Neural cell (in vitro differentiated cells): Measurements from ENCODE around the gene DNAH1. TPM values are rescaled to one million over a fixed set of nuclear protein-coding genes. Genes with fewer than 3 reads are reported as not detected.

Experiments used
- H2AFZ ChIP-seq: fragments of 200-600, 300-800 bp; sonication (generic), shearing (Covaris generic); 2 replicates; pipeline ENCODE4 v1.6.0; 2014; ENCODE audit warnings: low read depth, mild to moderate bottlenecking, antibody characterized with exemption, low read length, moderate library complexity
- H3F3A ChIP-seq: fragments of 200-600 bp; shearing (Covaris generic); 2 replicates; pipeline ENCODE4 v1.6.1; 2016; ENCODE audit warnings: mild to moderate bottlenecking, moderate library complexity, mixed read lengths, antibody characterized with exemption, low read length; ENCODE audit not compliant: insufficient read depth, poor library complexity, severe bottlenecking
- H3K27ac ChIP-seq: fragments of 200-600, 300-800 bp; sonication (generic), shearing (Covaris generic); 2 replicates; pipeline ENCODE4 v1.5.1; 2014; ENCODE audit warnings: mild to moderate bottlenecking, low read length, moderate library complexity
- H3K27me3 ChIP-seq: fragments of 300-800, 200-600 bp; sonication (generic), shearing (Covaris generic); 2 replicates; pipeline ENCODE4 v1.6.0; 2014; ENCODE audit warnings: mild to moderate bottlenecking, low read depth, low read length, moderate library complexity; ENCODE audit not compliant: insufficient read depth
- H3K36me3 ChIP-seq: fragments of 300-800, 200-600 bp; sonication (generic), shearing (Covaris generic); 2 replicates; pipeline ENCODE4 v1.5.1; 2014; ENCODE audit warnings: mild to moderate bottlenecking, antibody characterized with exemption, low read length, moderate library complexity; ENCODE audit not compliant: insufficient read depth
- H3K4me2 ChIP-seq: fragments of 300-800, 200-600 bp; sonication (generic), shearing (Covaris generic); 2 replicates; pipeline ENCODE4 v1.6.0; 2014; ENCODE audit warnings: mild to moderate bottlenecking, low read length
- H3K4me3 ChIP-seq: fragments of 300-800, 200-600 bp; sonication (generic), shearing (Covaris generic); 2 replicates; pipeline ENCODE4 v1.5.1; 2014; ENCODE audit warnings: mild to moderate bottlenecking, low read length, moderate library complexity
- H3K79me2 ChIP-seq: fragments of 200-600 bp; shearing (Covaris generic); replicated peaks from 2 replicates; pipeline ENCODE4 v1.6.0; 2014; ENCODE audit warnings: mild to moderate bottlenecking, low read length, moderate library complexity; ENCODE audit not compliant: insufficient read depth
- H3K9ac ChIP-seq: fragments of 300-800, 200-600 bp; sonication (generic), shearing (Covaris generic); 2 replicates; pipeline ENCODE4 v1.6.1; 2016; ENCODE audit warnings: mild to moderate bottlenecking, low read length, mixed read lengths
- H3K9me2 ChIP-seq: fragments of 200-600 bp; shearing (Covaris generic); 2 replicates; pipeline ENCODE4 v1.6.1; 2016; ENCODE audit warnings: mild to moderate bottlenecking, low read length, mixed read lengths; ENCODE audit not compliant: insufficient read depth
- H3K9me3 ChIP-seq: fragments of 200-600, 300-800 bp; sonication (generic), shearing (Covaris generic); 2 replicates; pipeline ENCODE4 v1.6.1; 2016; ENCODE audit warnings: mild to moderate bottlenecking, mixed run types, low read length, moderate library complexity, mixed read lengths
- H4K20me1 ChIP-seq: fragments of 200-600 bp; shearing (Covaris generic); 2 replicates; pipeline ENCODE4 v1.6.1; 2016; ENCODE audit warnings: mild to moderate bottlenecking, mixed run types; ENCODE audit not compliant: insufficient read depth
- EP300 ChIP-seq: fragments of 450-650 bp; conservative IDR thresholded peaks from 2 replicates; pipeline ENCODE4 v1.6.1; 2014; ENCODE audit warnings: antibody characterized with exemption, mild to moderate bottlenecking, moderate library complexity; ENCODE audit not compliant: poor library complexity, severe bottlenecking
- MXI1 ChIP-seq: fragments of 450-650 bp; conservative IDR thresholded peaks from 2 replicates; pipeline ENCODE4 v1.6.1; 2014; ENCODE audit warnings: antibody characterized with exemption, mild to moderate bottlenecking; ENCODE audit not compliant: poor library complexity, severe bottlenecking
- RAD21 ChIP-seq: fragments of 450-650 bp; conservative IDR thresholded peaks from 2 replicates; pipeline ENCODE4 v1.6.1; 2014; ENCODE audit warnings: antibody characterized with exemption, mild to moderate bottlenecking, moderate library complexity
- SMC3 ChIP-seq: fragments of 450-650 bp; conservative IDR thresholded peaks from 2 replicates; pipeline ENCODE4 v1.6.1; 2014; ENCODE audit warnings: antibody characterized with exemption, mild to moderate bottlenecking, moderate library complexity; ENCODE audit not compliant: poor library complexity
- TAF1 ChIP-seq: IDR thresholded peaks from 2 replicates; pipeline ENCODE4 v1.6.1; 2012; ENCODE audit warnings: low read depth
- polyA plus RNA-seq: library from polyadenylated mRNA; depleted of rRNA; stranded (reverse); fragments of >200 nt; gene quantifications from 2 replicates; pipeline ENCODE4 v1.2.3, GENCODE V29; 2014
- TF ChIP-seq, protein P1 (sequence below): IDR thresholded peaks from 2 replicates; pipeline ENCODE4 v1.6.1; 2012; ENCODE audit warnings: borderline replicate concordance
- TF ChIP-seq, protein P2 (sequence below): fragments of 450-650 bp; IDR thresholded peaks from 2 replicates; pipeline ENCODE4 v1.5.1; 2014; ENCODE audit warnings: antibody characterized with exemption, mild to moderate bottlenecking, moderate library complexity; ENCODE audit not compliant: poor library complexity, severe bottlenecking

Gene DNAH1
- polyA plus RNA-seq, 1 donor from 2014 or later, result 5.4 TPM

DNA sequence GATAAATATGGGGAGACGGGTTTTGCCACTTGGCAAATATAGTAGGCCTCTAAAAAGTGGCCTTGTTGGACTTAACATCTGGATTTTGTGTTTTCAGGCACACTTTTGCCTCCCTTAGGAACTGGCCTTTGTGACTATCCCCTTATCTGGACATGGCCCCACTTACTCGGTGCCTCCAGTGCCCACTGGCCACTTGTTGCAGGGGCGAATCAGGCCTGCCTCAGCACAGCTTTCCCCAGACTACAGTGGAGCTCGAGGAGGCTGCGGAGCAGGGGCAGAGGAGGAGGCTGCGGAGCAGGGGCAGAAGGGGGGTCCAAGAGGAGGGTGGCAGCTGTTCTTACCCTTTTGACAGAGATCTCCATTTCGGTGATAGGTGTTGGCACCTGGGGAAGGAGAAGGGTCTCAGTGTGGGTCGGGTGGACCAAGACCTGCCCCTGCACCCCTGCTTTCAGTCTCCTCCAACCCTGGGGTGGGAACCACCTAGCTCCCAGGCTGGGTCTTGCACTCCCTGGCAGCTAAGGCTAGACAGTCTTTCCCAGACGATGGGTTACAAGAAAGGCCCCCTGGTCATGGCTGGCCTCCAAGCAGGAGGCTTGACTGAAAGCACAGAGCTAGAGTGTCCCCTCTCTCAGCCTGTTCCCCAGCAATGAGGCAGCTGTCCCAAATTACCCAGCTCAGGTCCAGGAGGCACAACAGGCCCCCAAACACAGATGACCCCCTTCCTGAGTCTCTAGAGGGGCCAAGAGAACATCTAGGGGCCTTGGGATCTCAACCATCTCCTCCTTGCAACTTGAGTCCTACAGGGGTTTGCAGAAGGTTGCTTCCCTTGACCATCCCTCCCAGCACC is 122.7 kb downstream of the DNAH1 start (continued):
- TF ChIP-seq, protein P1, sequence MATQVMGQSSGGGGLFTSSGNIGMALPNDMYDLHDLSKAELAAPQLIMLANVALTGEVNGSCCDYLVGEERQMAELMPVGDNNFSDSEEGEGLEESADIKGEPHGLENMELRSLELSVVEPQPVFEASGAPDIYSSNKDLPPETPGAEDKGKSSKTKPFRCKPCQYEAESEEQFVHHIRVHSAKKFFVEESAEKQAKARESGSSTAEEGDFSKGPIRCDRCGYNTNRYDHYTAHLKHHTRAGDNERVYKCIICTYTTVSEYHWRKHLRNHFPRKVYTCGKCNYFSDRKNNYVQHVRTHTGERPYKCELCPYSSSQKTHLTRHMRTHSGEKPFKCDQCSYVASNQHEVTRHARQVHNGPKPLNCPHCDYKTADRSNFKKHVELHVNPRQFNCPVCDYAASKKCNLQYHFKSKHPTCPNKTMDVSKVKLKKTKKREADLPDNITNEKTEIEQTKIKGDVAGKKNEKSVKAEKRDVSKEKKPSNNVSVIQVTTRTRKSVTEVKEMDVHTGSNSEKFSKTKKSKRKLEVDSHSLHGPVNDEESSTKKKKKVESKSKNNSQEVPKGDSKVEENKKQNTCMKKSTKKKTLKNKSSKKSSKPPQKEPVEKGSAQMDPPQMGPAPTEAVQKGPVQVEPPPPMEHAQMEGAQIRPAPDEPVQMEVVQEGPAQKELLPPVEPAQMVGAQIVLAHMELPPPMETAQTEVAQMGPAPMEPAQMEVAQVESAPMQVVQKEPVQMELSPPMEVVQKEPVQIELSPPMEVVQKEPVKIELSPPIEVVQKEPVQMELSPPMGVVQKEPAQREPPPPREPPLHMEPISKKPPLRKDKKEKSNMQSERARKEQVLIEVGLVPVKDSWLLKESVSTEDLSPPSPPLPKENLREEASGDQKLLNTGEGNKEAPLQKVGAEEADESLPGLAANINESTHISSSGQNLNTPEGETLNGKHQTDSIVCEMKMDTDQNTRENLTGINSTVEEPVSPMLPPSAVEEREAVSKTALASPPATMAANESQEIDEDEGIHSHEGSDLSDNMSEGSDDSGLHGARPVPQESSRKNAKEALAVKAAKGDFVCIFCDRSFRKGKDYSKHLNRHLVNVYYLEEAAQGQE, result no peak

DNA sequence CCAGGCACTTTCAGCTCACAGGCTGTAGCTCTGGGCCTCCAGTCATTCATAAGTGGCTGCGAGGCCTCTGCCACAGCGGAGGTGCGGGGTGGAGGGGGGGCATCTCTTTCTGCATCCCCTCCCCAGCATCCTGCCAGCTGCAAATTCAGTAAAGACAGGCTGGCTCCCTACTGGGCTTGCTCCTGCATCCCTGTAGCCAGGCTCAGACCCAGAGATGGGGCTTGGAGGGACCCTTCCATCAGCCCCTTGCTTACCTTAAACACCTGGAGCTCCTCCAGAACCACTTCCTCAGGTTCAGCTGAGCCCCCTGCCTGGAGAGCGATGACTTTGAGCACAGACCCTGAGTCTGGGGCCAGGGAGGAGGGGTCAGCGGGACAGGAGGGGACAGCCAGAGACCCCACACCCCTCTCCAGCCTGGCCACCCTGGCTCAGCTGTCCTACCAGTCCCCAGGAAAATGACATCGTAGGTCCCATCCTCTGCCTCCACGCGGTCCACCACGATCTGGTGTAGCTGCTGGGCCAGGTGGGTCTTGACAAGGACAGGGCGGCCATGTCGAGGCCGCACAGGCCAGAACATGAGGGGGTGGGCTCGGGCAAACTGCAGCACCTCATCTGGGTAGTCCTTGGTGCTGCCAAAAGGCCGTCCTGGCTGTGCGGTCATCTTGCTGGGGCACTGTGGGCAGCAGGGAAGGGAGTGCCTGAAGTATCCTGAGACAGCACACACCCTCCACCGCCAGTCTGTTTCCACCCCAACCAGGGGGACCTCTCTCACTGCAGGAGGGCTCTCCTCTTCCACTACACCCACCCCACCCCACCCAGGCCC is 123.5 kb downstream of the DNAH1 start:
- Histone ChIP-seq H3K9me2 (no peaks in the 10 kb centered on the region), H3K9me3 (no peaks in the 10 kb centered on the region), H3K79me2 (no peaks in the 10 kb centered on the region), H3K4me3 (no peak overlapping the region), H3K27ac (no peak overlapping the region), H2AFZ (no peak overlapping the region), H3K4me2 (no peak overlapping the region), H3K27me3 (no peaks in the 10 kb centered on the region), H3F3A (no peaks in the 10 kb centered on the region), H3K36me3 (no peaks in the 10 kb centered on the region), H4K20me1 (no peaks in the 10 kb centered on the region), H3K9ac (no peak overlapping the region)
- TF ChIP-seq, protein P1, result no peak
- TF ChIP-seq MXI1, result no peak
- TF ChIP-seq, protein P2, sequence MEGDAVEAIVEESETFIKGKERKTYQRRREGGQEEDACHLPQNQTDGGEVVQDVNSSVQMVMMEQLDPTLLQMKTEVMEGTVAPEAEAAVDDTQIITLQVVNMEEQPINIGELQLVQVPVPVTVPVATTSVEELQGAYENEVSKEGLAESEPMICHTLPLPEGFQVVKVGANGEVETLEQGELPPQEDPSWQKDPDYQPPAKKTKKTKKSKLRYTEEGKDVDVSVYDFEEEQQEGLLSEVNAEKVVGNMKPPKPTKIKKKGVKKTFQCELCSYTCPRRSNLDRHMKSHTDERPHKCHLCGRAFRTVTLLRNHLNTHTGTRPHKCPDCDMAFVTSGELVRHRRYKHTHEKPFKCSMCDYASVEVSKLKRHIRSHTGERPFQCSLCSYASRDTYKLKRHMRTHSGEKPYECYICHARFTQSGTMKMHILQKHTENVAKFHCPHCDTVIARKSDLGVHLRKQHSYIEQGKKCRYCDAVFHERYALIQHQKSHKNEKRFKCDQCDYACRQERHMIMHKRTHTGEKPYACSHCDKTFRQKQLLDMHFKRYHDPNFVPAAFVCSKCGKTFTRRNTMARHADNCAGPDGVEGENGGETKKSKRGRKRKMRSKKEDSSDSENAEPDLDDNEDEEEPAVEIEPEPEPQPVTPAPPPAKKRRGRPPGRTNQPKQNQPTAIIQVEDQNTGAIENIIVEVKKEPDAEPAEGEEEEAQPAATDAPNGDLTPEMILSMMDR, result no peak
- TF ChIP-seq RAD21, result no peak
- no peak for TF ChIP-seq EP300
- no peak for TF ChIP-seq TAF1
- TF ChIP-seq SMC3, result no peak
